ENCODE data around the gene ENTPD6. TPM values are rescaled to one million over a fixed set of nuclear protein-coding genes. Genes with fewer than 3 reads are reported as not detected.

ENTPD6 gene
- total and polyA plus RNA-seq, 2 of the 4 experiments (the other 2 are of a cell fraction): 61.1 to 98.6 TPM

DNA sequence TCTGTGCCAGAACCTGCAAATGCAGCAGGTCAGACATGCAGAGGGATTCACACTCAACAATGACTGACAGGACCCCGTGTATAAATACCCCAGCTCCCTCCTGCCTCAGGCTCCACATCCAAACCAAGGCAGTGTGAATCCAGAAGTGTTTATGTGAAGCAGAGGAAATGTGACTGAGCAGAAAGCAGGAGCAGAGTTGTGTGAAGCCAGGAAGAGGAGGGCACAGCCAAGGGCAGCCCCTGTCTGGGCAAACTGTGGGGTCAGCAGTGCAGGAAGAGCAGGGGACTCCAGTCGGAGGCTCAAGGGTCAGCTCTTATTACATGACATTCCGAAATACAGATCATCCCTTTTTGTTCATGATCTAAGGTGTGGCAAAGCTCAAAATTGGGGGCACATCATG lies 19.3 kb upstream of the ENTPD6 start:
- no peaks in the 10 kb centered on the region for H3K36me3 ChIP-seq (ENCODE audit: control insufficient read depth, insufficient read depth, low read length)
- no peak overlapping the region for H2BK120ac ChIP-seq (ENCODE audit: low read depth, low read length)
- H3K14ac ChIP-seq (replicated peaks; ENCODE audit: low read depth, low read length): no peak overlapping the region
- no peak overlapping the region for H3K56ac ChIP-seq (ENCODE audit: extremely low read depth, insufficient read depth, low read length)
- POLR2A ChIA-PET (ENCODE audit: unreplicated experiment): no interaction called here
- no peak for ATAC-seq (ENCODE audit: low read depth)
- peaks cover 12% of the 10 kb centered on the region for H3K27me3 ChIP-seq (ENCODE audit: control insufficient read depth, insufficient read depth, low read length)
- H2BK5ac ChIP-seq (ENCODE audit: low read depth, low read length, poor library complexity, severe bottlenecking): no peak overlapping the region
- H3K4ac ChIP-seq (ENCODE audit: low read depth, low read length): no peak overlapping the region
- no peaks in the 10 kb centered on the region for H3K9me3 ChIP-seq (ENCODE audit: control insufficient read depth, insufficient read depth, low read length)
- no peak overlapping the region for H4K8ac ChIP-seq (ENCODE audit: low read depth in 2 of 2, low read length in 2 of 2)
- no peak overlapping the region for H3K27ac ChIP-seq (ENCODE audit: insufficient read depth, low read length)
- BruUV-seq (replicated peaks): no TSS peak
- peaks cover 9% of the 10 kb centered on the region for H3K9me1 ChIP-seq (ENCODE audit: insufficient read depth, low read length)
- H4K5ac ChIP-seq (ENCODE audit: low read depth, low read length): no peak overlapping the region
- H3K4me2 ChIP-seq (ENCODE audit: low read depth, low read length): no peak overlapping the region
- H3K23ac ChIP-seq (ENCODE audit: low read depth, low read length): no peak overlapping the region
- in situ Hi-C loops (cut with MboI; ENCODE audit: low sequenced_read_pairs) (loop anchor here (10.0 kb wide), 2 partner anchors 101 to 171 kb away; no protein-coding TSS in a partner anchor), dilution Hi-C loops (cut with HindIII; ENCODE audit: low sequenced_read_pairs, unreplicated experiment) (no loop called here), intact Hi-C loops (cut with micrococcal nuclease) (loop anchor here (5.0 kb wide), 1 partner anchor 221 kb away; no protein-coding TSS in a partner anchor)
- no peak for DNase-seq
- H3K18ac ChIP-seq (ENCODE audit: low read depth, low read length): no peak overlapping the region
- H3K79me1 ChIP-seq (ENCODE audit: low read depth in 1 of 2, low read length in 2 of 2): no peaks in the 10 kb centered on the region
- no CpG with 5 or more reads among the region's 3 CpGs for WGBS, 2 experiments (ENCODE audit: extremely low coverage in 2 of 2, insufficient read length in 1 of 2)
- no peak overlapping the region for H2BK15ac ChIP-seq (ENCODE audit: low read depth, low read length)
- CTCF ChIA-PET: interaction anchor here (0.6 kb wide), 1 partner anchor 495 kb away, joined by 4 read pairs; no protein-coding TSS in a partner anchor
- no peak overlapping the region for H4K91ac ChIP-seq (ENCODE audit: insufficient read depth, low read depth, low read length)
- H3K9ac ChIP-seq (ENCODE audit: low read depth, low read length): no peak overlapping the region
- H3K4me3 ChIP-seq (ENCODE audit: insufficient read depth, low read depth, low read length): no peak overlapping the region
- no peak overlapping the region for H2AFZ ChIP-seq (replicated peaks; ENCODE audit: low read length, poor library complexity)
- H4K20me1 ChIP-seq (ENCODE audit: insufficient read depth, low read length): peaks cover 10% of the 10 kb centered on the region
- TF ChIP-seq CEBPB (IDR thresholded peaks at IDR 0.05; ENCODE audit: low read depth, low read length) (no peak), NFE2L2 (IDR thresholded peaks at IDR 0.05; ENCODE audit: low read depth, low read length) (no peak), SMC3 (IDR thresholded peaks at IDR 0.05; ENCODE audit: low read depth, low read length) (no peak)
- H2AK9ac ChIP-seq (replicated peaks; ENCODE audit: low read depth, low read length, poor library complexity): no peak overlapping the region
- peaks cover 5% of the 10 kb centered on the region for H3K4me1 ChIP-seq (ENCODE audit: control insufficient read depth, insufficient read depth, low read length)
- H2BK20ac ChIP-seq (ENCODE audit: low read depth, low read length): no peak overlapping the region
- H2AK5ac ChIP-seq (ENCODE audit: low read depth, low read length): no peak overlapping the region

Data from IMR-90 (cell line).